Neural progenitor cell (in vitro differentiated cells): ENCODE measurements around the gene CLCA4. TPM values are rescaled to one million over a fixed set of nuclear protein-coding genes. Genes with fewer than 3 reads are reported as not detected.

ENCODE experiments used
- DNase-seq: peaks from one replicate; pipeline ENCODE4 v3.0.0-alpha.2; 2016; ENCODE audit warnings: low spot score
- H2AFZ ChIP-seq: fragments of 200-600 bp; sonication (generic); replicated peaks from 2 replicates; pipeline ENCODE4 v1.6.1; 2016; ENCODE audit warnings: antibody characterized with exemption
- H3F3A ChIP-seq: fragments of 200-600 bp; sonication (generic); 2 replicates; pipeline ENCODE4 v1.6.1; 2016; ENCODE audit warnings: antibody characterized with exemption, low read depth
- H3K27ac ChIP-seq: fragments of 200-600 bp; sonication (generic); 2 replicates; pipeline ENCODE4 v1.5.1; 2016; ENCODE audit warnings: mild to moderate bottlenecking
- H3K27me3 ChIP-seq: fragments of 200-600 bp; sonication (generic); 2 replicates; pipeline ENCODE4 v1.6.1; 2016; ENCODE audit warnings: mild to moderate bottlenecking, moderate library complexity
- H3K36me3 ChIP-seq: fragments of 200-600 bp; sonication (generic); 2 replicates; pipeline ENCODE4 v1.5.1; 2016
- H3K4me1 ChIP-seq: fragments of 200-600 bp; sonication (generic); 2 replicates; pipeline ENCODE4 v1.6.1; 2016; ENCODE audit warnings: mixed run types
- H3K4me2 ChIP-seq: fragments of 200-600 bp; sonication (generic); 2 replicates; pipeline ENCODE4 v1.6.1; 2016
- H3K4me3 ChIP-seq: fragments of 200-600 bp; sonication (generic); 2 replicates; pipeline ENCODE4 v1.5.1; 2016
- H3K79me2 ChIP-seq: fragments of 200-600 bp; sonication (generic); 2 replicates; pipeline ENCODE4 v1.6.1; 2016; ENCODE audit warnings: low read depth
- H3K9ac ChIP-seq: fragments of 200-600 bp; sonication (generic); 2 replicates; pipeline ENCODE4 v1.6.1; 2016
- H3K9me3 ChIP-seq: fragments of 200-600 bp; sonication (generic); 2 replicates; pipeline ENCODE4 v1.5.1; 2016; ENCODE audit warnings: low read depth
- H4K20me1 ChIP-seq: fragments of 200-600 bp; sonication (generic); 2 replicates; pipeline ENCODE4 v1.6.1; 2016; ENCODE audit warnings: low read depth
- H3K27ac Mint-ChIP-seq: 3 replicates; pipeline ENCODE4 v1.8.0; 2021; ENCODE audit warnings: mixed read lengths
- H3K27me3 Mint-ChIP-seq: 2 replicates; pipeline ENCODE4 v1.8.0; 2022; ENCODE audit warnings: low read depth, mild to moderate bottlenecking, inconsistent platforms, moderate library complexity, mixed read lengths; ENCODE audit not compliant: insufficient read depth
- H3K36me3 Mint-ChIP-seq: 3 replicates; pipeline ENCODE4 v1.8.0; 2021; ENCODE audit warnings: mixed read lengths
- H3K4me1 Mint-ChIP-seq: 3 replicates; pipeline ENCODE4 v1.8.0; 2021; ENCODE audit warnings: mixed read lengths
- H3K4me3 Mint-ChIP-seq: 3 replicates; pipeline ENCODE4 v1.8.0; 2021; ENCODE audit warnings: mild to moderate bottlenecking, moderate library complexity, mixed read lengths
- H3K9me3 Mint-ChIP-seq: 3 replicates; pipeline ENCODE4 v1.8.0; 2020; ENCODE audit warnings: mixed read lengths
- CTCF ChIP-seq: fragments of 200-600 bp; sonication (generic); IDR thresholded peaks from 2 replicates; pipeline ENCODE4 v1.5.1; 2017; ENCODE audit warnings: antibody characterized with exemption, mild to moderate bottlenecking
- EZH2 ChIP-seq: fragments of 200-600 bp; sonication (generic); IDR thresholded peaks from 2 replicates; pipeline ENCODE4 v1.6.1; 2017; ENCODE audit warnings: antibody characterized with exemption, mild to moderate bottlenecking, moderate library complexity
- EZH2phosphoT487 ChIP-seq: fragments of 200-600 bp; sonication (generic); IDR thresholded peaks from 2 replicates; pipeline ENCODE4 v1.6.1; 2017; ENCODE audit warnings: antibody characterized with exemption
- total RNA-seq: library from RNA; depleted of rRNA; stranded (reverse); fragments of >200 nt; gene quantifications from 2 replicates; pipeline ENCODE4 v1.2.3, GENCODE V29; 2015; ENCODE audit warnings: low replicate concordance

CLCA4 gene
- total RNA-seq, 1 donor from 2014 or later, result not detected

DNA sequence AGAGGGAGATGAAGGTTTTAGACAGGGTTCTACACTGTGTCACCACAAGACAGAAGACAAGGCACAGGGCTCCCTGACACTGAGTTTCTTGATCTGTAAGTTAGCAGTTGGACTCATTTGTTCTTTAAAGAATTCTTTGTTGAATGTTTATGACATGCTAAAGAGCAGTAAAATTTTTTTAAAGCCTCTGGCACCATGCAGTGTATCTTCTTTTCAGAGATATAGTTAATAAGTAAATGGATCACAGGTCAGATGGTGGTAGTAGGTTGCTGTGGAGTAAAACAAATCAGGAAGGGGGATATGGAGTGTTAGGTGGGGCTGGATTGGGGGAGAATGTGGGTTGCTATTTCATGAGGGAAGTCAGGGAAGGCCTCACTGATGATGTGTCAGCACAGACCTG, 2.0 kb downstream of the CLCA4 start:
- Mint-ChIP-seq H3K4me1 (peaks cover 3% of the 10 kb centered on the region), H3K36me3 (no peaks in the 10 kb centered on the region), H3K27me3 (no peaks in the 10 kb centered on the region), H3K4me3 (no peak overlapping the region), H3K27ac (no peak overlapping the region), H3K9me3 (peaks cover 5% of the 10 kb centered on the region)
- H3K9ac ChIP-seq, result no peak overlapping the region
- no peaks in the 10 kb centered on the region for H3K79me2 ChIP-seq
- H3K4me2 ChIP-seq, result no peak overlapping the region
- no peaks in the 10 kb centered on the region for H3F3A ChIP-seq
- no peak overlapping the region for H3K27ac ChIP-seq
- H3K9me3 ChIP-seq, result no peaks in the 10 kb centered on the region
- no peak for TF ChIP-seq CTCF
- no peak for TF ChIP-seq EZH2
- no peak for TF ChIP-seq EZH2phosphoT487
- no peak for DNase-seq
- H4K20me1 ChIP-seq, result no peaks in the 10 kb centered on the region
- no peaks in the 10 kb centered on the region for H3K4me1 ChIP-seq
- no peaks in the 10 kb centered on the region for H3K36me3 ChIP-seq
- no peaks in the 10 kb centered on the region for H3K27me3 ChIP-seq
- H3K4me3 ChIP-seq, result no peak overlapping the region
- no peak overlapping the region for H2AFZ ChIP-seq

- H3K9me3 Mint-ChIP-seq, result peaks cover 9% of the 10 kb centered on the region
- Histone ChIP-seq H3K4me3 (no peak overlapping the region), H3K27me3 (no peaks in the 10 kb centered on the region), H3K36me3 (no peaks in the 10 kb centered on the region), H2AFZ (no peak overlapping the region), H3K27ac (no peak overlapping the region), H4K20me1 (no peaks in the 10 kb centered on the region), H3F3A (no peaks in the 10 kb centered on the region), H3K4me2 (no peak overlapping the region), H3K79me2 (no peaks in the 10 kb centered on the region), H3K9ac (no peak overlapping the region), H3K4me1 (no peaks in the 10 kb centered on the region), H3K9me3 (no peaks in the 10 kb centered on the region)
- H3K4me1 Mint-ChIP-seq, result peaks cover 3% of the 10 kb centered on the region
- TF ChIP-seq EZH2phosphoT487, result no peak
- TF ChIP-seq CTCF, result no peak
- no peak for TF ChIP-seq EZH2
- H3K27ac Mint-ChIP-seq, result peak overlapping the region; percentile 2
- no peaks in the 10 kb centered on the region for H3K27me3 Mint-ChIP-seq
- DNase-seq, result peak; percentile 16
- H3K4me3 Mint-ChIP-seq, result no peak overlapping the region
- H3K36me3 Mint-ChIP-seq, result no peaks in the 10 kb centered on the region
Measured at GRCh38 chr1:86551305-86551704, 4.4 kb downstream of the CLCA4 start.

- Histone ChIP-seq H3K4me3 (no peak overlapping the region), H3K27ac (no peak overlapping the region), H3K4me1 (no peaks in the 10 kb centered on the region), H3K27me3 (no peaks in the 10 kb centered on the region), H3K4me2 (no peak overlapping the region), H2AFZ (no peak overlapping the region), H3K9ac (no peak overlapping the region), H3K9me3 (no peaks in the 10 kb centered on the region), H4K20me1 (no peaks in the 10 kb centered on the region), H3K79me2 (no peaks in the 10 kb centered on the region), H3F3A (no peaks in the 10 kb centered on the region), H3K36me3 (no peaks in the 10 kb centered on the region)
- peaks cover 3% of the 10 kb centered on the region for H3K4me1 Mint-ChIP-seq
- TF ChIP-seq EZH2, result no peak
- no peak overlapping the region for H3K4me3 Mint-ChIP-seq
- H3K36me3 Mint-ChIP-seq, result no peaks in the 10 kb centered on the region
- no peak for DNase-seq
- H3K27ac Mint-ChIP-seq, result no peak overlapping the region
- H3K27me3 Mint-ChIP-seq, result no peaks in the 10 kb centered on the region
- peaks cover 9% of the 10 kb centered on the region for H3K9me3 Mint-ChIP-seq
Measured at GRCh38 chr1:86552376-86552775, 5.5 kb downstream of the CLCA4 start.

DNA sequence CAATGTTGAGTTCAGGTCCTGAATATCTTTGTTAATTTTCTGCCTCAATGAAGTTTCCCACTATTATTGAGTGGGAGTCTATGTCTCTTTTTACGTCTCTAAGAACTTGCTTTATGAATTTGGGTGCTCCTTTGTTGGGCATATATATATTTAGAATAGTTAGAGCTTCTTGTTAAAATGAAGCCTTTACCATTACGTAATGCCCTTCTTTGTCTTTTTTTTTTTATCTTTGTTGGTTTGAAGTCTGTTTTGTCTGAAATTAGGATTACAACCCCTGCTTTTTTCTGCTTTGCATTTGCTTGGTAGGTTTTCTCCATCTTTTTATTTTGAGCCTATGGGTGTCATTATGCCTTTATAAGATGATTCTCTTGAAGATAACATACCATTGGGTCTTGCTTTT, 10.9 kb downstream of the CLCA4 start:
- no peak overlapping the region for H3K27ac Mint-ChIP-seq
- Histone ChIP-seq H3K27me3 (no peaks in the 10 kb centered on the region), H2AFZ (no peak overlapping the region), H3K4me1 (no peaks in the 10 kb centered on the region), H4K20me1 (no peaks in the 10 kb centered on the region), H3K9me3 (no peaks in the 10 kb centered on the region), H3K27ac (no peak overlapping the region), H3K4me2 (no peak overlapping the region), H3K36me3 (no peaks in the 10 kb centered on the region), H3K9ac (no peak overlapping the region), H3F3A (no peaks in the 10 kb centered on the region), H3K79me2 (no peaks in the 10 kb centered on the region), H3K4me3 (no peak overlapping the region)
- peaks cover 7% of the 10 kb centered on the region for H3K9me3 Mint-ChIP-seq
- DNase-seq, result no peak
- no peaks in the 10 kb centered on the region for H3K27me3 Mint-ChIP-seq
- H3K4me1 Mint-ChIP-seq, result no peaks in the 10 kb centered on the region
- H3K36me3 Mint-ChIP-seq, result no peaks in the 10 kb centered on the region
- no peak overlapping the region for H3K4me3 Mint-ChIP-seq
- TF ChIP-seq EZH2, result no peak
- TF ChIP-seq CTCF, result no peak
- TF ChIP-seq EZH2phosphoT487, result no peak
